Tibial artery (tissue), 4 donors: ENCODE results near the gene SOX13.
"Not testable (repeated sequence)": the region's sequence is repeated elsewhere in the genome, so short reads cannot be mapped to it uniquely, and the experiment has no call there.

Experiments
- DNase-seq, 2 donors: peaks; one replicate each; pipeline ENCODE4 v3.0.0-alpha.2; 2019
- H3K27ac ChIP-seq, 2 donors: fragments of 200-600 bp; sonication (generic) in 1 of 2; 1 replicate in 1 of 2; 2 replicates in 1 of 2; pipeline ENCODE4 v1.5.1; 2018 to 2019; ENCODE audit warnings: mild to moderate bottlenecking in 1 of 2
- H3K27me3 ChIP-seq, 2 donors: fragments of 200-600 bp; sonication (generic) in 1 of 2; one replicate each; pipeline versions ENCODE4 v1.5.1 to v1.6.0; 2016 to 2019
- H3K36me3 ChIP-seq, 3 donors: fragments of 200-600 bp; sonication (generic) in 2 of 3; one replicate each; pipeline ENCODE4 v1.5.1; 2016 to 2019; ENCODE audit warnings: mild to moderate bottlenecking in 2 of 3
- H3K4me1 ChIP-seq, 4 donors: fragments of 200-600 bp; sonication (generic) in 2 of 4; 1 replicate in 3 of 4; 2 replicates in 1 of 4; pipeline ENCODE4 v1.5.1; 2016 to 2019
- H3K4me3 ChIP-seq, 2 donors: fragments of 200-600 bp; sonication (generic) in 1 of 2; 1 replicate in 1 of 2; 2 replicates in 1 of 2; pipeline ENCODE4 v1.5.1; 2018 to 2019; ENCODE audit warnings: mild to moderate bottlenecking in 2 of 2
- H3K9me3 ChIP-seq, 3 donors: fragments of 200-600 bp; sonication (generic) in 1 of 3; one replicate each; pipeline ENCODE4 v1.5.1; 2016 to 2019
- intact Hi-C: fragments of 100-400 bp; cut with DNase I; formaldehyde crosslinking; loops from one replicate; pipeline ENCODE4 v1.15.0; 2023; ENCODE audit warnings: low total_unique reads
- TF ChIP-seq, protein P1 (sequence below), 2 experiments: fragments of 200-600 bp in 1 of 2; fragments of 450-650 bp in 1 of 2; IDR thresholded peaks; one replicate each; pipeline ENCODE4 v1.5.1; 2017 to 2019; ENCODE audit warnings: antibody characterized with exemption in 2 of 2, mild to moderate bottlenecking in 1 of 2, moderate library complexity in 1 of 2

The SOX13 gene

GRCh38 chr1:204042516-204042915 lies 30.4 kb upstream of the SOX13 start:
- no peak for DNase-seq
- Histone ChIP-seq H3K9me3 (no peaks in the 10 kb centered on the region), H3K27ac (peak overlapping the region in 1 of 2 donors; percentile 70), H3K4me3 (no peak overlapping the region), H3K36me3 (no peaks in the 10 kb centered on the region), H3K4me1 (peaks cover 0 to 20% (median 15%) of the 10 kb centered on the region in 4 donors), H3K27me3 (no peaks in the 10 kb centered on the region)
- intact Hi-C loops, result no loop called here
- TF ChIP-seq, protein P1, sequence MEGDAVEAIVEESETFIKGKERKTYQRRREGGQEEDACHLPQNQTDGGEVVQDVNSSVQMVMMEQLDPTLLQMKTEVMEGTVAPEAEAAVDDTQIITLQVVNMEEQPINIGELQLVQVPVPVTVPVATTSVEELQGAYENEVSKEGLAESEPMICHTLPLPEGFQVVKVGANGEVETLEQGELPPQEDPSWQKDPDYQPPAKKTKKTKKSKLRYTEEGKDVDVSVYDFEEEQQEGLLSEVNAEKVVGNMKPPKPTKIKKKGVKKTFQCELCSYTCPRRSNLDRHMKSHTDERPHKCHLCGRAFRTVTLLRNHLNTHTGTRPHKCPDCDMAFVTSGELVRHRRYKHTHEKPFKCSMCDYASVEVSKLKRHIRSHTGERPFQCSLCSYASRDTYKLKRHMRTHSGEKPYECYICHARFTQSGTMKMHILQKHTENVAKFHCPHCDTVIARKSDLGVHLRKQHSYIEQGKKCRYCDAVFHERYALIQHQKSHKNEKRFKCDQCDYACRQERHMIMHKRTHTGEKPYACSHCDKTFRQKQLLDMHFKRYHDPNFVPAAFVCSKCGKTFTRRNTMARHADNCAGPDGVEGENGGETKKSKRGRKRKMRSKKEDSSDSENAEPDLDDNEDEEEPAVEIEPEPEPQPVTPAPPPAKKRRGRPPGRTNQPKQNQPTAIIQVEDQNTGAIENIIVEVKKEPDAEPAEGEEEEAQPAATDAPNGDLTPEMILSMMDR (IDR thresholded peaks at IDR 0.05), result no peak

GRCh38 chr1:204043680-204044079 lies 29.2 kb upstream of the SOX13 start:
- DNase-seq, result no peak
- H3K27me3 ChIP-seq, result no peaks in the 10 kb centered on the region
- intact Hi-C loops, result no loop called here
- H3K4me3 ChIP-seq, result no peak overlapping the region
- no peaks in the 10 kb centered on the region for H3K9me3 ChIP-seq
- H3K4me1 ChIP-seq, result peaks cover 0 to 20% (median 15%) of the 10 kb centered on the region in 4 donors
- H3K27ac ChIP-seq, result no peak overlapping the region
- TF ChIP-seq, protein P1 (IDR thresholded peaks at IDR 0.05), result no peak
- no peaks in the 10 kb centered on the region for H3K36me3 ChIP-seq

DNA sequence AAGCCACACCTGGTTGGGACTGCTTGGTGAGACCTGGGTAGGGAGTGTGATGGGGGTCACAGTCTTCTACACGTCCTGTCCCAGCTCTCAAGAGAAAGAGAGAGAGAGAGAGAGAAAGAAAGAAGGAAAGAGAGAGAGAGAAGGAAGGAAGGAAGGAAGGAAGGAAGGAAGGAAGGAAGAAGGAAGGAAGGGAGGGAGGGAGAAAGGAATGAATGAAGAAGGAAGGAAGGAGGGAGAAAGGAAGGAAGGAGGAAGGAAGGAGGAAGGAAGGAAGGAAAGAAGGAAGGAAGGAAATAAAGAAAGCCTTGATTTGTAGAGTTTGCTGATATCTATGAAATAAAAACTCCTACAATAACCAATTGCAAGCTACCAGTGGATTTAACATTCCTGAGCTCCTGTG lies 28.5 kb upstream of the SOX13 start:
- Histone ChIP-seq H3K27ac (no peak overlapping the region), H3K4me3 (no peak overlapping the region), H3K4me1 (peaks cover 0 to 20% (median 15%) of the 10 kb centered on the region in 4 donors), H3K9me3 (no peaks in the 10 kb centered on the region), H3K36me3 (no peaks in the 10 kb centered on the region), H3K27me3 (no peaks in the 10 kb centered on the region)
- DNase-seq, result no peak
- intact Hi-C loops, result no loop called here
- TF ChIP-seq, protein P1 (IDR thresholded peaks at IDR 0.05), result no peak

GRCh38 chr1:204045430-204045829 lies 27.5 kb upstream of the SOX13 start:
- Histone ChIP-seq H3K27me3 (no peaks in the 10 kb centered on the region), H3K4me3 (no peak overlapping the region), H3K27ac (no peak overlapping the region), H3K9me3 (no peaks in the 10 kb centered on the region), H3K36me3 (no peaks in the 10 kb centered on the region), H3K4me1 (peaks cover 0 to 20% (median 15%) of the 10 kb centered on the region in 4 donors)
- intact Hi-C loops, result no loop called here
- TF ChIP-seq, protein P1 (IDR thresholded peaks at IDR 0.05), result no peak
- DNase-seq, result no peak

DNA sequence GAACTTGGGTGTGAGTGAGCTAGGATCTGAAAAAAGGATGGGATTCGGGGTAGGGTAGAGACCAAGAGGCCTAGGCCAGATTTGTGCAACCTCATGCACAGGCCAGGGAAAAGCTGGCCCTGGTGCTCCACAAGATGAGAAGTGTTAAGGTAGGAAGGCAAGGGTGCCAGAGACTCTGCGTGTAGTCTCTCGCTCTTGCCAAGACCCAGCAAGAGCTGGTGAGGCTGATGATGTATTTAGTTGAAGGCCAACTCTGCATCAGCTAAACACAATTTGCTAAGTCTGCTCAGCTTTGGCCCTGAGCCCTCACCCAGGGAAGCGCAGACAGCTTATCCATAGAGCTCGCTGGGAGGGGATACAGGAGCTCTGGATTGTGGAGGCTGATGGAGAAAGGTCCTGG lies 26.6 kb upstream of the SOX13 start:
- Histone ChIP-seq H3K4me3 (no peak overlapping the region), H3K27me3 (no peaks in the 10 kb centered on the region), H3K36me3 (no peaks in the 10 kb centered on the region), H3K9me3 (no peaks in the 10 kb centered on the region), H3K4me1 (peaks cover 0 to 16% (median 9%) of the 10 kb centered on the region in 4 donors), H3K27ac (no peak overlapping the region)
- intact Hi-C loops, result no loop called here
- DNase-seq, result no peak
- TF ChIP-seq, protein P1 (IDR thresholded peaks at IDR 0.05), result no peak

DNA sequence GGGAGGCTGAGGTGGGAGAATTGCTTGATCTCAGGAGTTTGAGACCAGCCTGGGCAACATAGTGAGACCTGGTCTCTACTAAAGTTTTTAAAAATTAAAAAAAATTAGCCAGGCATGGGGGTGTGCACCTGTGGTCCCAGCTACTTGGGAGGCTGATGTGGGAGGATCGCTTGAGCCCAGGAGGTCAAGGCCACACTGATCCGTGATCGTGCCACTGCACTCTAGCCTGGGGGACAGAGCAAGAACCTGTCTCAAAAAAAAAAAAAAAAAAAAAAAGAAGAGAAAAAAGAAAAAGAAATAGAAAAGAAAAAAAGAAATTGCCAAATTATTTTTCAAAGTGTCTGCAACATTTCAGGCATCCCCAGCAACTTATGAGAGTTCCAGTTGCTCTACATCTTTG lies 24.1 kb upstream of the SOX13 start:
- intact Hi-C loops, H3K4me3 ChIP-seq, DNase-seq, H3K27ac ChIP-seq, H3K9me3 ChIP-seq, H3K27me3 ChIP-seq, H3K36me3 ChIP-seq, H3K4me1 ChIP-seq: not testable (repeated sequence)
